H9 (cell line): Measurements from ENCODE around the gene CROCC. TPM values are rescaled to one million over a fixed set of nuclear protein-coding genes. Genes with fewer than 3 reads are reported as not detected.
A peak's percentile ranks its signal among the peaks of the same experiment; 100 is the strongest.
"Not testable (repeated sequence)": the region's sequence is repeated elsewhere in the genome, so short reads cannot be mapped to it uniquely, and the experiment has no call there.

Experiments
- DNase-seq: peaks from one replicate; pipeline ENCODE4 v3.0.0-alpha.2; 2017
- H2AFZ ChIP-seq: one replicate; pipeline ENCODE4 v1.6.1; 2013; ENCODE audit warnings: mild to moderate bottlenecking, low read length, control low read depth, moderate library complexity
- H2AK5ac ChIP-seq: 2 replicates; pipeline ENCODE4 v1.6.1; 2013; ENCODE audit warnings: low read length, control low read depth, mixed read lengths; ENCODE audit not compliant: insufficient read length
- H2BK120ac ChIP-seq: one replicate; pipeline ENCODE4 v1.6.1; 2013; ENCODE audit warnings: low read depth, mild to moderate bottlenecking, low read length, control low read depth, inconsistent platforms; ENCODE audit not compliant: poor library complexity, severe bottlenecking
- H2BK12ac ChIP-seq: 2 replicates; pipeline ENCODE4 v1.6.1; 2013; ENCODE audit warnings: low read length, control low read depth, mixed read lengths, low read depth; ENCODE audit not compliant: insufficient read length
- H2BK15ac ChIP-seq: 2 replicates; pipeline ENCODE4 v1.6.1; 2013; ENCODE audit warnings: low read depth, low read length, control low read depth
- H2BK20ac ChIP-seq: one replicate; pipeline ENCODE4 v1.6.1; 2013; ENCODE audit warnings: low read depth, mild to moderate bottlenecking, low read length, control low read depth, inconsistent platforms; ENCODE audit not compliant: poor library complexity, severe bottlenecking
- H2BK5ac ChIP-seq: 2 replicates; pipeline ENCODE4 v1.6.1; 2013; ENCODE audit warnings: low read length, control low read depth, mixed read lengths; ENCODE audit not compliant: insufficient read length
- H3K14ac ChIP-seq: 2 replicates; pipeline ENCODE4 v1.6.1; 2013; ENCODE audit warnings: low read length, control low read depth; ENCODE audit not compliant: insufficient read depth
- H3K18ac ChIP-seq: 2 replicates; pipeline ENCODE4 v1.6.1; 2013; ENCODE audit warnings: low read depth, mild to moderate bottlenecking, mixed read lengths, low read length, control low read depth; ENCODE audit not compliant: insufficient read length
- H3K23ac ChIP-seq: 2 replicates; pipeline ENCODE4 v1.6.1; 2013; ENCODE audit warnings: low read length, control low read depth, mixed read lengths, low read depth; ENCODE audit not compliant: insufficient read length
- H3K23me2 ChIP-seq: 2 replicates; pipeline ENCODE4 v1.6.1; 2013; ENCODE audit warnings: low read depth, mild to moderate bottlenecking, mixed read lengths, low read length, control low read depth; ENCODE audit not compliant: insufficient read length, poor library complexity, severe bottlenecking
- H3K27ac ChIP-seq: 2 replicates; pipeline ENCODE4 v1.5.1; 2013; ENCODE audit warnings: low read length, control low read depth, mixed read lengths, low read depth; ENCODE audit not compliant: insufficient read length
- H3K27me3 ChIP-seq: 2 replicates; pipeline ENCODE4 v1.6.1; 2013; ENCODE audit warnings: low read length, control low read depth, inconsistent platforms; ENCODE audit not compliant: insufficient read depth
- H3K4ac ChIP-seq: 2 replicates; pipeline ENCODE4 v1.6.1; 2013; ENCODE audit warnings: low read depth, mild to moderate bottlenecking, control low read depth, inconsistent platforms, low read length, moderate library complexity
- H3K4me1 ChIP-seq: 2 replicates; pipeline ENCODE4 v1.6.1; 2013; ENCODE audit warnings: low read length, control low read depth, inconsistent platforms; ENCODE audit not compliant: insufficient read depth
- H3K4me2 ChIP-seq: 2 replicates; pipeline ENCODE4 v1.6.1; 2013; ENCODE audit warnings: low read length, control low read depth, mixed read lengths; ENCODE audit not compliant: insufficient read length, insufficient read depth
- H3K56ac ChIP-seq: 2 replicates; pipeline ENCODE4 v1.6.1; 2013; ENCODE audit warnings: low read depth, mild to moderate bottlenecking, mixed read lengths, low read length, control low read depth; ENCODE audit not compliant: insufficient read length
- H3K79me1 ChIP-seq: 2 replicates; pipeline ENCODE4 v1.6.1; 2013; ENCODE audit warnings: low read depth, mild to moderate bottlenecking, moderate library complexity, low read length, control low read depth, inconsistent platforms; ENCODE audit not compliant: insufficient read depth, poor library complexity, severe bottlenecking
- H3K79me2 ChIP-seq: 2 replicates; pipeline ENCODE4 v1.6.1; 2013; ENCODE audit warnings: low read length, control low read depth, inconsistent platforms; ENCODE audit not compliant: insufficient read depth
- H3K9ac ChIP-seq: 2 replicates; pipeline ENCODE4 v1.6.1; 2013; ENCODE audit warnings: low read length, control low read depth, mixed read lengths; ENCODE audit not compliant: insufficient read length; ENCODE audit errors: extremely low read depth
- H3K9me3 ChIP-seq: one replicate; pipeline ENCODE4 v1.6.1; 2013; ENCODE audit warnings: low read depth, low read length, inconsistent platforms; ENCODE audit not compliant: control insufficient read depth
- H3T11ph ChIP-seq: one replicate; pipeline ENCODE4 v1.6.1; 2013; ENCODE audit warnings: mild to moderate bottlenecking, low read length, control low read depth, inconsistent platforms
- H4K20me1 ChIP-seq: one replicate; pipeline ENCODE4 v1.6.1; 2013; ENCODE audit not compliant: control insufficient read depth, insufficient read length, insufficient read depth
- H4K5ac ChIP-seq: 2 replicates; pipeline ENCODE4 v1.6.1; 2013; ENCODE audit warnings: low read depth, mild to moderate bottlenecking, mixed read lengths, low read length, control low read depth; ENCODE audit not compliant: insufficient read length
- H4K8ac ChIP-seq: replicated peaks from 2 replicates; pipeline ENCODE4 v1.6.1; 2013; ENCODE audit warnings: low read length, control low read depth, mixed read lengths, low read depth; ENCODE audit not compliant: insufficient read length
- H4K91ac ChIP-seq: 2 replicates; pipeline ENCODE4 v1.6.1; 2013; ENCODE audit warnings: low read depth, mild to moderate bottlenecking, moderate library complexity, mixed read lengths, low read length, control low read depth; ENCODE audit not compliant: insufficient read length
- H3K27ac Mint-ChIP-seq, 3 experiments: 2 replicates in 2 of 3; 3 replicates in 1 of 3; pipeline ENCODE4 v1.8.0; 2020 to 2021; ENCODE audit warnings: mixed read lengths in 3 of 3, mild to moderate bottlenecking in 1 of 3, moderate library complexity in 1 of 3
- H3K27me3 Mint-ChIP-seq: 2 replicates; pipeline ENCODE4 v1.8.0; 2021; ENCODE audit warnings: low read depth, mild to moderate bottlenecking, moderate library complexity, mixed read lengths
- H3K36me3 Mint-ChIP-seq, 3 experiments: 2 replicates in 2 of 3; 3 replicates in 1 of 3; pipeline ENCODE4 v1.8.0; 2020 to 2021; ENCODE audit warnings: low read depth in 3 of 3, mixed read lengths in 3 of 3; ENCODE audit not compliant: insufficient read depth in 1 of 3
- H3K4me1 Mint-ChIP-seq, 2 experiments: 2 replicates each; pipeline ENCODE4 v1.8.0; 2020; ENCODE audit warnings: mixed read lengths in 2 of 2
- H3K4me3 Mint-ChIP-seq, 2 experiments: 2 replicates in 1 of 2; 3 replicates in 1 of 2; pipeline ENCODE4 v1.8.0; 2020 to 2021; ENCODE audit warnings: mild to moderate bottlenecking in 2 of 2, mixed read lengths in 2 of 2, moderate library complexity in 1 of 2
- H3K9me3 Mint-ChIP-seq, 2 experiments: 2 replicates in 1 of 2; 3 replicates in 1 of 2; pipeline ENCODE4 v1.8.0; 2020; ENCODE audit warnings: mild to moderate bottlenecking in 2 of 2, mixed read lengths in 2 of 2, moderate library complexity in 1 of 2
- WGBS: extraction: QIAGEN DNeasy Blood & Tissue Kit; methylation state at CpG from one replicate; pipeline ENCODE4 v1.1.7; 2013; ENCODE audit warnings: missing lambda C conversion rate, low lambda C conversion rate, mixed read lengths; ENCODE audit not compliant: insufficient read length; ENCODE audit errors: extremely low coverage; 5-methylcytosine and 5-hydroxymethylcytosine counted together
- total RNA-seq: library from RNA; stranded (reverse); gene quantifications from 2 replicates; pipeline ENCODE4 v1.2.1, GENCODE V29; 2021

Gene CROCC
- total RNA-seq, 1 experiment from 2014 or later, result 40.7 TPM

GRCh38 chr1:16896316-16897055 lies 25.2 kb upstream of the CROCC start:
- H3K23me2 ChIP-seq, H3K4me1 ChIP-seq, H3K27me3 ChIP-seq, H3K23ac ChIP-seq, H3K9me3 ChIP-seq, H3K4ac ChIP-seq, H2BK120ac ChIP-seq, H3K56ac ChIP-seq, H2BK15ac ChIP-seq, H3K79me1 ChIP-seq, H2BK12ac ChIP-seq, H3K79me2 ChIP-seq, H4K20me1 ChIP-seq, H3K27me3 Mint-ChIP-seq, H2BK5ac ChIP-seq, H4K91ac ChIP-seq, H2AK5ac ChIP-seq, H2BK20ac ChIP-seq, H3K9me3 Mint-ChIP-seq, H4K5ac ChIP-seq, H3K36me3 Mint-ChIP-seq, H4K8ac ChIP-seq, H3T11ph ChIP-seq: not testable (repeated sequence)
- Mint-ChIP-seq H3K4me1 (peaks cover 16 to 20% of the 10 kb centered on the region in 2 experiments), H3K4me3 (peak overlapping the region; percentile 76 to 88), H3K27ac (peak overlapping the region; percentile 91 to 100 (median 100))
- peak overlapping the region; percentile 97 for H3K27ac ChIP-seq
- peak overlapping the region; percentile 74; the same call in 1 of the 2 replicates for H3K14ac ChIP-seq
- peak; percentile 90 for DNase-seq
- peak overlapping the region; percentile 66 for H3K4me2 ChIP-seq
- WGBS, result no CpG with 5 or more reads among the region's 24 CpGs
- H2AFZ ChIP-seq, result peak overlapping the region; percentile 22
- peak overlapping the region; percentile 75 for H3K18ac ChIP-seq
- peak overlapping the region; percentile 44 for H3K9ac ChIP-seq

- H4K20me1 ChIP-seq, H3K27me3 Mint-ChIP-seq, H2AK5ac ChIP-seq, H3K4me3 Mint-ChIP-seq, H2BK5ac ChIP-seq, H2BK15ac ChIP-seq, H3K56ac ChIP-seq, H2BK12ac ChIP-seq, H3K36me3 Mint-ChIP-seq, H3K27me3 ChIP-seq, H2BK20ac ChIP-seq, H3K4me2 ChIP-seq, H4K5ac ChIP-seq, H3K4me1 ChIP-seq, H2BK120ac ChIP-seq, H3K9ac ChIP-seq, H4K91ac ChIP-seq, H3K9me3 Mint-ChIP-seq, H3K14ac ChIP-seq, H3K27ac Mint-ChIP-seq, H3K23ac ChIP-seq, H3K9me3 ChIP-seq, H3K23me2 ChIP-seq, H3K4ac ChIP-seq, H3T11ph ChIP-seq, H3K79me2 ChIP-seq, H2AFZ ChIP-seq, DNase-seq, H3K27ac ChIP-seq, H3K18ac ChIP-seq, H4K8ac ChIP-seq, H3K79me1 ChIP-seq: not testable (repeated sequence)
- no CpG with 5 or more reads among the region's 1 CpG for WGBS
- peaks cover 18 to 22% of the 10 kb centered on the region in 2 experiments for H3K4me1 Mint-ChIP-seq
Measured at GRCh38 chr1:16897653-16898052, 24.1 kb upstream of the CROCC start.
